IPS-11a (cell line): ENCODE results near the gene SLC22A5.
A peak's percentile ranks its signal among the peaks of the same experiment; 100 is the strongest.

Source experiments
- H3K4me3 ChIP-seq: one replicate; pipeline ENCODE4 v1.5.1; 2013; ENCODE audit warnings: low read depth, low read length, control low read depth

The SLC22A5 gene

DNA sequence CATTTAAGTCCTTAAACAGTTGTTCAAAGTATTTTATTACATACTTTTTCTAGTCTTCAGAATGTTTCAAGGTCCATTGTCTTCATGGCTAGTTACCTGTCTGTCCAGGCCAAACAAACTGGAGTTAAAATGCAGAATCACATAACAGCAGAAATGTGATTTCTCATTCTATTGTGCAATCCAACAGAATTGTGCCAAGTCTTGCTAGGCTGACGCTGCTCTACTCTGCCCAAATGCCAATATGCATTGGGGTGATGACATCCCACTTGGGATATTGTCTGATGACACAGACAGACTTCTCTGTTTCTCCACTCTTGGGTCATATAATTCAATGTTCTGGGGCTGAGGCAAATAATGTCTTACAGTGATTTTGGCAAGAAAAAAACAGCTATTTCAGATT lies 5.2 kb upstream of the SLC22A5 start:
- H3K4me3 ChIP-seq = no peak overlapping the region

DNA sequence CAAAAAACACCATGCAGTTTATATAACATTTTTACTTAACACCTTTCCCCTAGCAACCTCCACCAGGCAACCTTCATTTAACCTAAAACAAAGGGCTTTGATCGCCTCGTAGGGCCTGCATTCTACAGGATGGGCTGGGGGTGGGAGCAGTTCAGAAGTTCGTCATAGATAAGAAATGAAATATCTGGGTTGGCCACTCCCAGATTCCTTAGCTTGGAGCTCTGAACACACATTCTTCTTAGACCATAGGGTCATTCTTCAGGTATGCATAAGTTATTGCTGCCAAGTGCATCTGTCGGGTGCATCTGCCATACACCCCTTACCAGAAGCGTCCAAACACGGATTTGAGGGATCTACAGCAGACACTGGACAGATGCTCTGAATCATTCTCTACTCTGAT lies 4.3 kb upstream of the SLC22A5 start:
- H3K4me3 ChIP-seq = no peak overlapping the region

DNA sequence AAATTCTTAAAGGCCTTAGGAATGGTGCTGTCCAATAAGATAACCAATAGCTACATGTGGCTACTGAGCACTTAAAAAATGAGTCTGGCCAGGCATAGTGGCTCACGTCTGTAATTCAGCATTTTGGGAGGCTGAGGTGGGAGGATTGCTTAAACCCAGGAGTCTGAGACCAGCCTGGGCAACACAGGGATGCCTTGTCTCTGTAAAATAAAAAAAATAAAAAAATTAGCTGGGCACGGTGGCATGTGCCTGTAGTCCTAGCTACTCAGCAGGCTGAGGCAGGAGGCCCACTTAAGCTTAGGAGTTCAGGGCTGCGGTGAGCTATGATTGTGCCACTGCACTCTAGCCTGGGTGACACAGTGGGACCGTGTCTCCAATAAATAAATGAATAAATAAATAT lies 1.3 kb upstream of the SLC22A5 start:
- no peak overlapping the region for H3K4me3 ChIP-seq

DNA sequence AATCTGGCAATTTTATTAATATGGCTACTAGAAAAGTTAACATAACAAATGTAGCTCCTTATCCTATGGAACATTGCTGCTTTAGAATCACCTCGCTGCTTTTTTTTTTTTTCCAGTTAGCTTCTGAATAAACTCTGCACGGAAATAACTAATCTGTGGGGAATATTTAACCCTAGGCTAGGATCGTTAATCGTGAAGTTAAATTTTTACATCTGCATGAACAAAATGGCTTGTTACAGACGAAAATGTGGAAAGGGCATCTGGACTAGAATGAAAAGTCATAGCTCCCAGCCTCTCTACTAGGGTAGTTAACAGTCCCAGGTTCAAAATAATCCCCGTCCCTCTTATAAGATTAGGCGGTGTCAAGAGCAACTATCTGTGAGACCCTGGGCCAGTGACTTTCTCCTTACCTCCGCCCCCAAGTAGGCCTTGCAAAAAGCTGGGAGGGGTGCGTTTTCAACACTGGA lies 470 bp upstream of the SLC22A5 start:
- H3K4me3 ChIP-seq = peak overlapping the region; percentile 60

DNA sequence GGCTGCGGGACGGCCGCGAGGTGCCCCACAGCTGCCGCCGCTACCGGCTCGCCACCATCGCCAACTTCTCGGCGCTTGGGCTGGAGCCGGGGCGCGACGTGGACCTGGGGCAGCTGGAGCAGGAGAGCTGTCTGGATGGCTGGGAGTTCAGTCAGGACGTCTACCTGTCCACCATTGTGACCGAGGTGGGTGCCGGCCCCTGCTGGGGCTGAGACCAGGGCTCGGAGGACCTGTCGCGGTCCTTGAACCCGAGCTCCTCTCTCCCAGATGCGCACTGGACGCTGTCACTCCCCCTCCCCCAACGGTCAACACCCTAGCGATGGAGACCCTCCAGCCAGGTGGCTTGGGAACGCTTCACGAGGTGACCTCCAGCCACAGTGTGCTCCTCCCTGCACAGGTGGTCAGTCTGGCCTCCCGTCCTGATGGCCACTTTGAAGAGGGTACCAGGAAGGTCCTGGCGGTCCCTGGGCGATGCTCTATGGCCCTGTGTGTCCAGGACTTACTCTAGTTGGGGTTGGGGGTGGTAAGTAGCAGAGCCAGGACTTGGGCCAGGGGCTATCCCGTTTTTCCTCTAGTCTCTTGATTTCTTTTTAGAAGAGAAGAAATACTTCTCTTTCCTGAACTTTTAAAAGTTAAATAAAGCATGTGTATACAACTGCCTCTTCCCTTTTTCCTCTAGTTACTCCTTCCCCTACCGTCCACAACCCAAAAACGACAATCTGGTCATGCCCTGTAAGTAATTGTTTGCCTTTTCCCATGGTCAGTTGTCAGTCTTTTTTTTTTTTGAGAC lies 866 bp downstream of the SLC22A5 start:
- H3K4me3 ChIP-seq = peak overlapping the region; percentile 60

DNA sequence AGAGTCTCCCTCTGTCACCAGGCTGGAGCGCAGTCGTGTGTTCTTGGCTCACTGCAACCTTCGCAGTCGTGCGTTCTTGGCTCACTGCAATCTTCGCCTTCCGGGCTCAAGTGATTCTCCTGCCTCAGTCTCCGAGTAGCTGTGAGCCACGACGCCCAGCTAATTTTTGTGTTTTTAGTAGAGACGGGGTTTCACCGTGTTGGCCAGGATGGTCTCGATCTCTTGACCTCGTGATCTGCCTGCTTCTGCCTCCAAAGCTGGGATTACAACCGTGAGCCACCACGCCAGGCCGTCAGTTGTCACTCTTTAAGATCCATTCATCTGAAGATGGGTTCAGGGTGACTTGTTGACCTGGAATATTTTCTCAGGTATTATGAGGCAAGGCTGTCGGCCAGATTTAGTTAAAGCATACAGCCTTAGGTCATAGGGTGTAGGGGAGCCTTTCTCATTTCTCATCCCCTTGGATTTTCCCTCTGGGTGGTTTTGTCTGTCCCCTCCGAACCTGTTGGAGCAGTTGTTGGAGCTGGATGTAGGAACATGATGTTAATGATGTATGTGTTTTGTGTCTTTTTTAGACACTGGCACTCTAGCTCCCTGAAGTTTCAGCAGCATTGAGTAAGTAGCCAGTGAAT lies 1.6 kb downstream of the SLC22A5 start:
- H3K4me3 ChIP-seq = no peak overlapping the region

DNA sequence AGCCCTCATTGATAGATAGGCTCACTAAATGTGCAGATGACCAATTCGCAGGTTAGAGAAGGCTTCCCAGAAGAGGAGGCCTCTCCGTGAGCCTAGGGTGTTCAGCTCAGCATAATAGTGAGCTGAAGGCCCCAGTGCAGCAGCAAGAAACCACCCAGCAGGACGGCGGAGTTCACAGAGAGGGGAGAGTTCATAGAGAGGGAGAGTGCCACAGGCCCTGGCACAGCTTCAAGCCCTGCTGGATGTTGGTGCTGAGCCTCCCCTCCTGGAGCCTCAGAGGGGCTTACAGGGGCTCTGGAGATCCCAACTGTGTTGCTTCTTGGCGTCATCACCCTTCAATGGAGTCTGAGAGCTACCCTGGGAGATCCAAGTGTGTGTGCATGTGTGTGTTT lies 2.1 kb downstream of the SLC22A5 start:
- H3K4me3 ChIP-seq = no peak overlapping the region

DNA sequence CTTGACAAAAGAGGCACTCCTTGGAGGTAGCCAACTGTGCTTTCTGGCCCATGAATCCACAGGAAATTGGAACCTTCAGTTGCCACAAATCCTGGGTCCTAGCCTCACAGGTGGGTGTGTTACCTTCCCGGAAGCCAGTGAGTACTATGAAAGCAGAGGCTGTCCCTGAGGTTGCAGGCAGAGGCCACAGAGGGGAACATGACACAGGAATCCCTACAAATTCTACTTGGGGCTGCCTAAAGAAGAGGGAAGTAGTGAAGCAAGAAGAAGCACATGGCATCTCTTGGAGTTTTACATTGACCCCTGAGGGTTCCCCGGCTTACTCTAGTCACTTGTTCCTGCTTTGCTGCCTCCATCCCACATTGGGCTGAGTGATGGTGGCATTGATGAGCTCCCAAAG lies 2.6 kb downstream of the SLC22A5 start:
- H3K4me3 ChIP-seq = no peak overlapping the region

DNA sequence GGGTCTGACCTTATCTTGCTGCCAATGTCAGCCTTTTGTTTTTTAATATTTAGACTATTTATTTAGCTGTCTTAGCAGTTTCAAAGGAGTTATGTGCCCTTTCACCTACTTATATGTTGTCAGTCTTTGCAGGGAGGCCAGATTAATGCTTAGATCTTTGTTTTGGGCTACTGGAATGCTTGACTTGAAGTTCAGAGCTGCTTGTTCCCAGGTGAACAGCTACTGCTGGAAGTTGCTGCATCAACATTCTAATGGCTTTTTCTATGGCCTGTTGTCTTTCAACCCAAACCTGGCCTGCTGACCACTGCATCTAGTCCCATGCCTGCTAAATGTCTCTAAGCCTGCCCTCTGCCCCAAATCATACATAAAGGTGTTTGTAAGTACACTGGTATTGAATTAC lies 3.0 kb downstream of the SLC22A5 start:
- no peak overlapping the region for H3K4me3 ChIP-seq

DNA sequence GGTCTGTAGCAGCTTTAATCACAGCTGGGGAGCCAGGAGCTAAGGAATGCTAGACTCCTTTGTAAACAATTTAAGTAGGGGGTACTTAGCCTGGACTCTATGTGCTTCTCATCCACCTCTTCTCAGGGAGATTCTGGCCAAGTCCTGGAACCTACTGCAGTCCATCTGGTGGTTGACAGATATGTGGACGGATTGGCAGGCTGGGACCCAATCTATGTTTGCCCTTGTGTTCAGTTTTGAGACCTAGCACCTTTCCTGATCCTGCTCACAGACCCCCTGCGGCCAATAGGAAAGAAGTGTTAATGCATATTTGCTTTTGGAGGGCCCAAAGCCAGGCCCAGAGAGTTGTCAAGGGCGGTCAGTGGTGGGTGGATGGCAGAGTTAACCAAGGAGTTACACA lies 6.4 kb downstream of the SLC22A5 start:
- no peak overlapping the region for H3K4me3 ChIP-seq

DNA sequence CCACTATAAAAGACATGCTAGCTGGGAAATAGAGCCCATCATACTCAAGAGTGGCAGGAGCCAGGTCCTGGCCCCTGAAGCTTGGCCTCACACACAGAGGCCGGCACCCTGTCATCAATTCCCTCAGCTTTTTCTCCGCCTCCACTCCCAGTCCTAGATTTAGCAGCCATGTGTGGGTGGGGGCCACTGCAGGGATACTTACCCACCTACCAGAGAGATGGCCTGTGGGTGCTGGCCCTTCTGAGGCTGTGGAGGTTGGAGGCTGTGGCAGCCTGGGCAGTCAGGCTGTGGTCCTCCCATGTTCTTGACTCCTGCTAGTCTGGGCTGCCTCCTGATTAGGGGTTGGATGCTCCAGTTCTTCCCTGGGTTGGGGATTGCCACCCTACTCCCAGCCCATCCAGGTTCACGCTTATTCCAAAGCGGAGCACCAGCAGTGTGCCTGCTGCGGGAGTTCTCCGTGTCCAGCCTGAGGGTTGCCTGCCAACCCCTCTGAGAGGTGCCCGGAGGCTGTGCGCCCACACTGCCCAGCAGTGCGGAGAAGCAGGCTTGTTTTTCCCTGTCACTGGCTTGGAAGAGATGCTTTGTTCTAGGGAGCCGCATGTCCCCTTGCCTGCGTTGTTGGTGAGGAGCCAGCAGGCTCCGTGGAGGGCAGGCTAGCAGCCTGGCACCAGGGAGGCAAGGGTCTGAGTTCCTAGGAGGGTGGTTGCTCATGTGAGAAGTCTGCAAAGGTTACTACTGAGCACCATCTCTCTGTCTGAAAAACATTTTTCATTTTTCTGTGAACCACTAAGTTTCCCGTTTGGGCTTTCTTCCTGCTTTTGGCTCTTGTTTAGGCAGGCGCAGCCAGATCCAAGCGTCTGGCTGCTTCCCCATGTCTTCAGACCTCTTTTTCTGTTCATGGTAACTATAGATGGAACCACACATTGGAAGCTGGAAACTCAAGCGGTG lies 7.5 kb downstream of the SLC22A5 start:
- H3K4me3 ChIP-seq = no peak overlapping the region

DNA sequence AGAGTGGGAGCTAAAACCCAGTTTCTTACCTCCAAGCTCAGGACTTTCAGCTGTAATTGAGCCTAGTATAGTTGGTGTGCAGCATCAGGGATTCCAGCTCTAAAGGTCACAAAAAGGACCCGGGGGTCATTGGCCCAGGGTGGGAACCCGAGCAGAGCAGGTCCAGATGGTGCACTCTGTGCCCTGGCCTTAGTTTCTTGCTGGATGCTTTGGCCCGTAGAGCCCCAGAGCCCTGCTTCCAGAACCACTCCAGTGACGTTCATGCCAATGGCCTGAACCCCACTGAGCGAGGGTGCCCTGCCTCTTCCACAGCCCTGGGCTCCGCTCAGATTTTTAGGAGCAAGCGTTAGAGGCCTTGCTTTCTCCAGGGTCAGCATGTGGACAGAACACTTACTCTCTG lies 8.2 kb downstream of the SLC22A5 start:
- no peak overlapping the region for H3K4me3 ChIP-seq

DNA sequence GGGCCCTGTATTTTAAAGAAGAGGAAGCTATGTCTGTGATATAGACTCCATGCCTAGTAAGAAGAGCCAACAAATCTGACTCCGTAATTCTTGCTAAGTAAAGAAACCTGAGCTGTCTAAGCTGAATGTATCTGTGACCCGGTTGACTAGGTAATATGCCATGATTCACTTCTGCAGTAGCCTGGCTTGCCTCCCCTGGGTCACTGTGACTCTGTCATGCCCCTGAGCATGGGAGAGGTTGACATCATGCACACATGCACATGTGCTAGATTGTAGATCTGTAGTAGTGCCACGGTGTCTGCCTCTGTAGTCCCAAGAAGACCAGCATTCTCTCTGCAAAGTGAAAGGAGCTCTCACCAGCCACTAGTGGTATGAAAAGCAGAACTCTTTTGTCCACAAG lies 9.1 kb downstream of the SLC22A5 start:
- no peak overlapping the region for H3K4me3 ChIP-seq

DNA sequence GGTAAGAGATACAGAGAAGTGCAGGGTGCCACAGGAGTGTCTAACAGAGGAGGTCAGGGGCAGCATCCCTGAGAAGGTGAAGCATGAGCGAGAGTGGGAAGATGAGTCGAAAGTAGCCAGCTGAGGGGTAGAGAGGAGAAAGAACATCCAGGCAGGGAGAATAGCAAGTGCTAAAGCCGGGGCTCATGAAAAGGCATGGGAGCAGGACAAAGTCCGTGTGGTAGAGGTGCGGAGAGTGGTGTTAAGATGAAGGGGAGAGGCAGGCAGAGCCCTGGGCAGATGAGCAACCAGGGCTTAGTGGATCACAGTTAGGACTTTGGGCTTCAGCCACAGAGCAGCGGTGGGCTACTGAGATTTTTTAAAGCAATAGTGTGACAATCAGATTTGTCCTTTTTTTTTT lies 10.5 kb downstream of the SLC22A5 start:
- no peak overlapping the region for H3K4me3 ChIP-seq

DNA sequence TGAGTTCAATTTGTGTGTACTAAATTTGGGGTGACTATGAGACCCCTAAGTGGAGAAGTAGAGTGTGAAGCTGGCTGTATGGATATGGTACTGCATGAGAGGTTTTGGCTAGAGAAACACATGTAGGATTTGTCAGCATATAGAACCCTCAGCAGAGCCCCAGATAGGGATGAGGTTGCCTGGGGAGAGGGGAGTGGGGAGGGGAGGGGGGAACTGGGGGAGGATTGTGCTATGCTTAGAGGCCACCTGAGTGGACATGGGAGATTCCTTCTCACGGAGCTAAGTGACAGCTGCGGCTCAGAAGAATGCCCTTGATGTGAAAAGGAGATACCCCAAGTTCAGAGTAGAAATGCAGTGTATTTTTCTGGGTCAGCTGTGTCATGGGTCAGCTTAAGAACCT lies 11.2 kb downstream of the SLC22A5 start:
- H3K4me3 ChIP-seq = no peak overlapping the region

DNA sequence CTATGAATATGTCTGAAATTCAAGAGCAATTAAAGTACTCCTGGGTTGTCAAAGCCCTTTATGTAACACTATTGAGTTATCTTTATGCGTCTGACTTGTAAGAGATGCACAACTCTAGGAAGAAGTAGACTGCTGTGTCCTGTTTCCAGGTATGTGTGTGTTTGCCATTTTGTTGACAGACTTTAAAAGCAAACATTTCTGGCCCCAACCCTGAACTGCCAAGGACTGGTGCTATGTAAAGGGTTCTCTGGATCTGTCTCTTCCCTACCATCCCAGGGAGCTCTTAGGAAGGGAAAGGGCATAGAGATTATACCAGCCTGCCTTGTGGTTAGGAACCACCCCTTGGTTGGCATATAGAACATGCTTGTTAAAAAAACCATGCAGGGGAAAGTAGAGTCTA lies 12.1 kb downstream of the SLC22A5 start:
- no peak overlapping the region for H3K4me3 ChIP-seq

DNA sequence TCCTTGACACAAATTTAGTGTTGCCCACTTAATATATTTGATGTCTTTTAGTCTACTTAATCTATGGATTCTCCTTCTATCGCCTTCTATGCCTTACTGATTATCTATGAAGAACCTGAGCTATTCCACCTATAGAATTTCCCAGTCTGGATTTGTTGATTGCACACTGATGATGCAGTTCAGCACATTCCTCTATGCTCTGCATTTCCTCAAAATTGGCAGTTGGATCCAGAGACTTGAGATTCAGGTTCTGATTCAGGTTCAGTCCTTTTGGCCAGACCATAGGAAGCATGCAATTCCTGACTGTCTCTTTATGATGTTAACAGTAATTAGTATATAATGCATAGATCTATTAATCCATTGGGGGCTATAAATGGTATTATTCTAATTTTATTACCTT lies 13.8 kb downstream of the SLC22A5 start:
- no peak overlapping the region for H3K4me3 ChIP-seq

DNA sequence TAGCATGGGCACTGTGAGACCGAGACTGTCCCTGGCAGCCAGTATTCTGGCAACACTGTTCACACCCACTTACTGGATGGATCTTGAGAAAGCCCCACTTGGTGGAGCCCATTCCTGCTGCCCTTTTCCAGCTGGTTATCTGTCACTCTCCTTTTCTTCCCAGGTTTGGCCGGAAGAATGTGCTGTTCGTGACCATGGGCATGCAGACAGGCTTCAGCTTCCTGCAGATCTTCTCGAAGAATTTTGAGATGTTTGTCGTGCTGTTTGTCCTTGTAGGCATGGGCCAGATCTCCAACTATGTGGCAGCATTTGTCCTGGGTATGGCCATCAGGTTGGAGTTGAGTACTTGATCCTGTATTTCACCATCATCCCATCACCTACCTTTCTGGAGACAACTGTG lies 14.5 kb downstream of the SLC22A5 start:
- H3K4me3 ChIP-seq = no peak overlapping the region

DNA sequence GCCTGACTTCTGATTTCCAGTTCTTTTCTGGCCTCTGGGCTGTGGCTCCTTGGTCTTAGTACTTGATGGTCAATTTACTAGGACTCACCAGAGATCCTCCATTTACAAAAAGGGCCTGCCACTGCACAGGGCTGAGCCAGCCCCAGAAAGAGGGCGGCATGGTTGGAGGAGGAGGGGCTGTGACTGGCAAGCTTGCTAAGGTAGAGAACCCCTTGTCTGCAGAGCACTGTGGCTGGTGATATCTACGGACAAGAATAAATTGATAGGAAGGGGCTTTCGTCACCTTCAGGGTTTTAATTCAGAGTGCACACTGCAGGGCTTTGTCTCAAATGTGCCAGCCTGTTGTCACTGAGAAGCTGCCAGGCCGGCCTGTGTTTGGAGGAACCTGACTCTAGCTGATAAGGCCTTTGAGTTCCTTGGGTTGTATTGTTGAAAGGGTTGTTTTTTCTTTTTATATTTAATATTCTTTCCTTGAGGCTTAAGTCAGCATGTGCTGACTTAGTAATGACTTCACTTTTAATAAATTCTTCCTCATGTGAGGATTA lies 15.1 kb downstream of the SLC22A5 start:
- H3K4me3 ChIP-seq = no peak overlapping the region

DNA sequence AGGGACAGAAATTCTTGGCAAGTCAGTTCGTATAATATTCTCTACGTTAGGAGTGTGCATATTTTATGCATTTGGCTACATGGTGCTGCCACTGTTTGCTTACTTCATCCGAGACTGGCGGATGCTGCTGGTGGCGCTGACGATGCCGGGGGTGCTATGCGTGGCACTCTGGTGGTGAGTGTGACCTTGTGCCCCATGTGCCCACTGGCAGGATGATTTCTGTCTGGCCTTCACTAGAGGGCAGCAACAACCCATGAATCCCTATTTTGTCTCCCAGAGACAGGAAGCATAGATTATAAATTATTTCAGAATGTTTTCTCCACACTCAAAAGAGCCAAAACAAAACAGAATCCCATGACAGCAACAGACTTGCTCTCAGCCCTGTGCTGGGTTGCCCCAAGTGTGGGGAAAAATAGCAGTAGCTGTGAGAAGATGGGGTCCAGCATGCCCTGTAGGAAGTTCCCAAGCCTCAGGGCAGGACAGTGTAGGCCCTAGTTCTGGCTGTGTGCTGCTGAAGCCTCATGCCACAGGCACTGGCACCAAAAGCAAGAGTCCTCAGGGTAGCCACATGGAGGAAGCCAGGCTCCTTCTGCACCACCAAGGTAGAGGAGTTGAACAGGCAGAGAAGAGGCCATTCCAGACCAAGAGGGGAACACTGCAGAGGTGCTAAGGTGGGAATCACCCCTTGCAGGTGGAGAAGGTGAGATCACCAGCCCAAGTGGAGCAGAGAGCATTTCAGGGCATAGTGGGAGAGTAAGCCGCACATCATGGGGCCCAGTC lies 16.0 kb downstream of the SLC22A5 start:
- H3K4me3 ChIP-seq = no peak overlapping the region
